ENCODE data around the gene PMIS2.

The PMIS2 gene

GRCh38 chr19:35623327-35624010, 37.5 kb downstream of the PMIS2 start:
- in situ Hi-C loops (cut with MboI; ENCODE audit: low sequenced_read_pairs) = no loop called here

GRCh38 chr19:35628264-35628564, 42.2 kb downstream of the PMIS2 start:
- in situ Hi-C loops (cut with MboI; ENCODE audit: low sequenced_read_pairs) = no loop called here

GRCh38 chr19:35628565-35629331, 42.8 kb downstream of the PMIS2 start, which contains the start of gene RBM42:
TSS of gene RBM42 (plus strand) at chr19:35629036. CDS start at chr19:35629154, 118 bp downstream.
- in situ Hi-C loops (cut with MboI; ENCODE audit: low sequenced_read_pairs) = no loop called here

DNA sequence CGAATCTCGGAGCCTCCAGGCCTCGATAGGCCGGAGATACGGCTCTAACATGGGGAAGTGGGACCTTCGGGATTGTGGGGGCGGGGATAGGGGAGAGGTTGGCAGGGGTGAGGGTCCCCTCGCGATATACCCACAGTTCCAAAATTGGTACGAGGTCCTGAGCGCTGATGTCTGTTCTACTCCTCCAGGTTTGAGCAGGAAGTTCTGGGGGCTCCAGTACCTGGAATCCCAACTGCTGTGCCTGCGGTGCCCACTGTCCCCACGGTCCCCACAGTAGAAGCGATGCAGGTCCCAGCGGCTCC, 43.3 kb downstream of the PMIS2 start:
- in situ Hi-C loops (cut with MboI; ENCODE audit: low sequenced_read_pairs) = no loop called here

DNA sequence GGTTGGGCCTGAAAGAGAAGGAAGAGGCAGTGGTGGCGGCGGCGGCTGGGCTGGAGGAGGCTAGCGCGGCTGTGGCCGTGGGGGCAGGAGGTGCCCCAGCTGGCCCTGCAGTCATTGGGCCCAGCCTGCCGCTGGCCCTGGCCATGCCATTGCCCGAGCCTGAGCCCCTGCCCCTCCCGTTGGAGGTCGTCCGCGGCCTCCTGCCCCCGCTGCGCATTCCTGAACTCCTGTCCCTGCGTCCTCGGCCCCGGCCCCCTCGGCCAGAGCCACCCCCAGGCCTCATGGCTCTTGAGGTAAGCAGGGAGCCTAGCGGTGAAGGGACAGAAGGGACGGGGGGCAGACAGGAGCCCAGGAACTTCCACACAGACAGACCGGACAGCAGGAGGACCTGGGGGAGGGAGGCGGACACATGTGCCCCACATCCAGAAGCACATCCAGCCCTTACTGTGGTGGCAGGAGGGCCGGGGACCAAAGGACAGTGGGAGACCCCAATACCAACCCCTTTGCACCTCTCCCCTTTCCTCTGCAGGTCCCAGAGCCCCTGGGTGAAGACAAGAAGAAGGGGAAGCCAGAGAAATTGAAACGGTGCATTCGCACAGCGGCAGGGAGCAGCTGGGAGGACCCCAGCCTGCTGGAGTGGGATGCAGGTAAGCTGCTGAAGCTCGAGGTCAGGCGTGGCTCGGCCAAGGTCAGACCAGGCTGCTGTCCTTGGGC, 47.9 kb downstream of the PMIS2 start:
- in situ Hi-C loops (cut with MboI; ENCODE audit: low sequenced_read_pairs) = no loop called here

DNA sequence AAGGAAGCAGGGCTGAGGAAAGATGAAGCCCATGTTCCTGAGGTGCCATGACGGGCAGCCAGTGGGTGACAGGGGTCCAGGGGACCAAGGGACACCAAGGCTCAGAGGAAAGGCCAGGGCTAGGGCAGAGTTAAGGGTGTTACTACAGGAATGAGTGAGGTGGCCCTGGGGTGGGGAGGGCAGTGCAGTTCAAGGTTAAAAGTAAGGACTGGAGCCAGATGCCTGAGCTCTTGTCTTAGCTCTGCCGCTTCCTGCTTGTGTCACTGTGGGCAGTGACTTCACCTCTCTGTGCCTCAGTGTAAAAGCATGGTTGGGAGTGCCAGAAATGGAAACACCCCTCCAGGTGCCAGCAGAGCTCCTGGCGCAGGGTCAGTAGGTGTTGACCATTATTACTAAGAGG, 50.7 kb downstream of the PMIS2 start:
- in situ Hi-C loops (cut with MboI; ENCODE audit: low sequenced_read_pairs) = no loop called here
